H1 (cell line): ENCODE measurements around the gene BIRC7. TPM values are rescaled to one million over a fixed set of nuclear protein-coding genes. Genes with fewer than 3 reads are reported as not detected.

ENCODE experiments used
- CEBPB ChIP-seq: IDR thresholded peaks from 2 replicates; pipeline ENCODE4 v1.6.1; 2012; ENCODE audit warnings: low read depth, low read length
- HDAC2 ChIP-seq, 2 experiments: fragments of 300-600 bp in 1 of 2; sonication (generic) in 1 of 2; IDR thresholded peaks; 2 replicates each; pipeline ENCODE4 v1.6.1; 2011 to 2012; ENCODE audit warnings: low read depth in 2 of 2, low read length in 2 of 2, mild to moderate bottlenecking in 2 of 2, moderate library complexity in 2 of 2, borderline replicate concordance in 1 of 2, inconsistent platforms in 1 of 2
- KDM4A ChIP-seq: IDR thresholded peaks from one replicate; pipeline ENCODE4 v1.7.1; 2012; ENCODE audit warnings: low read depth, mild to moderate bottlenecking, moderate library complexity, low read length, inconsistent platforms; ENCODE audit not compliant: severe bottlenecking
- POLR2A ChIP-seq, 2 experiments: IDR thresholded peaks; 1 replicate in 1 of 2; 2 replicates in 1 of 2; pipeline ENCODE4 v1.6.1; 2011; ENCODE audit warnings: low read depth in 2 of 2, low read length in 2 of 2, mild to moderate bottlenecking in 2 of 2; ENCODE audit errors: control extremely low read depth in 1 of 2
- POU5F1 ChIP-seq: IDR thresholded peaks from 2 replicates; pipeline ENCODE4 v1.6.1; 2011; ENCODE audit warnings: low read depth, mild to moderate bottlenecking, low read length, moderate library complexity
- RNF2 ChIP-seq: fragments of 200-900, 300-1000 bp; sonication (generic); IDR thresholded peaks from 2 replicates; pipeline ENCODE4 v1.7.1; 2016; ENCODE audit warnings: borderline replicate concordance, low read depth, mild to moderate bottlenecking, antibody characterized with exemption, low read length; ENCODE audit not compliant: poor library complexity, severe bottlenecking; ENCODE audit errors: missing control alignments
- TCF12 ChIP-seq: IDR thresholded peaks from 2 replicates; pipeline ENCODE4 v1.6.1; 2011; ENCODE audit warnings: low read depth, mild to moderate bottlenecking, low read length
- USF2 ChIP-seq: IDR thresholded peaks from 2 replicates; pipeline ENCODE4 v1.6.1; 2011; ENCODE audit warnings: low read length, improper control_type of control experiment
- polyA plus RNA-seq, 7 experiments: library from polyadenylated mRNA; depleted of rRNA in 3 of 7; stranded (reverse) in 5 of 7; unstranded in 2 of 7; fragments of >200 nt in 5 of 7; fragments of 200-250 nt in 2 of 7; gene quantifications; 1 replicate in 5 of 7; 2 replicates in 1 of 7; 4 replicates in 1 of 7; pipeline versions ENCODE4 v1.2.1 to v1.2.3, GENCODE V29; 2011 to 2013; ENCODE audit warnings: missing spikeins in 2 of 7, mixed read lengths in 2 of 7
- total RNA-seq: library from RNA; stranded (reverse); fragmentation: NEBNext Ultra II Directional; extraction: Animal tissue kit (Norgen Biotek cat#: 25700); gene quantifications from 2 replicates; pipeline ENCODE4 v1.2.1, GENCODE V29; 2021

The BIRC7 gene
- total and polyA plus RNA-seq, 2 of the 8 experiments (the other 6 are each of a cell fraction or from before 2014, with no cell fraction given), result 0.11 to 0.41 TPM

- TF ChIP-seq POU5F1, result no peak
- no peak for TF ChIP-seq RNF2
- TF ChIP-seq POLR2A (IDR thresholded peaks at IDR 0.05; ENCODE audit: control extremely low read depth in 1 of 2, low read depth in 2 of 2, low read length in 2 of 2), result no peak
- TF ChIP-seq USF2, result no peak
- TF ChIP-seq CEBPB, result no peak
- TF ChIP-seq KDM4A, result no peak
- TF ChIP-seq TCF12, result no peak
- no peak for TF ChIP-seq HDAC2 (IDR thresholded peaks at IDR 0.05; ENCODE audit: borderline replicate concordance in 1 of 2, low read depth in 2 of 2, low read length in 2 of 2)
These were observed 23.3 kb upstream of the BIRC7 start (continued) for GRCh38 chr20:63212393-63212730.
